Ishikawa (cell line): Measurements from ENCODE around the gene KRTAP10-5.

ENCODE experiments used
- CREB1 ChIP-seq: IDR thresholded peaks from 2 replicates; pipeline ENCODE4 v1.6.1; 2012; ENCODE audit warnings: low read depth
- EGR1 ChIP-seq: IDR thresholded peaks from 2 replicates; pipeline ENCODE4 v1.6.1; 2012
- EP300 ChIP-seq: IDR thresholded peaks from 2 replicates; pipeline ENCODE4 v1.6.1; 2012; ENCODE audit warnings: borderline replicate concordance
- FOXM1 ChIP-seq: IDR thresholded peaks from 2 replicates; pipeline ENCODE4 v1.6.1; 2012; ENCODE audit warnings: low read depth, borderline replicate concordance
- NFIC ChIP-seq: IDR thresholded peaks from 2 replicates; pipeline ENCODE4 v1.6.1; 2012
- RAD21 ChIP-seq: IDR thresholded peaks from 2 replicates; pipeline ENCODE4 v1.6.1; 2012; ENCODE audit warnings: low read depth
- TAF1 ChIP-seq: IDR thresholded peaks from 2 replicates; pipeline ENCODE4 v1.6.1; 2012; ENCODE audit warnings: low read depth, mild to moderate bottlenecking
- TEAD4 ChIP-seq: IDR thresholded peaks from 2 replicates; pipeline ENCODE4 v1.6.1; 2012
- ZBTB7A ChIP-seq: IDR thresholded peaks from 2 replicates; pipeline ENCODE4 v1.6.1; 2012; ENCODE audit warnings: low read depth

DNA sequence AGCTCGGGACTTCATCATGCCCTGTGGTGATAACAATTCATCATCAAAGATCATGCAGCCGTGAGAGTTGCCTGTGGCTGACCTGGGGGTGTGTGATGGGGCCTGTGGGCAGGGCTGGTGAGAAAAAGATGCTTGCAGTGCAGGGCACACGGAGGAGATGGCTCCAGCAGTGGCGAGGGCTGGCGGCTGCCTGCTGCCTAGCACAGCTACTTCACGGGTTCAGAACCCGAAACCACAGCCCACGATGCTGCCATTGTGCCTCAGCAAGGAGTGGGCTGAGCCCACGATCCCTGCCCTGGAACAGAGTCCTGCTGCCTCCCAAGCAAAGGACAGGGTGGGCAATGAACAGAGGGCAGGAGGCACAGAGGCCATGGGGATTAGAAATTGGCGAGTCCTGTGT, 45.9 kb upstream of the KRTAP10-5 start:
- TF ChIP-seq FOXM1, result no peak
- TF ChIP-seq TAF1, result no peak
- no peak for TF ChIP-seq RAD21
- no peak for TF ChIP-seq EGR1
- TF ChIP-seq CREB1, result no peak
- TF ChIP-seq EP300, result no peak
- TF ChIP-seq ZBTB7A, result no peak
- no peak for TF ChIP-seq TEAD4
- TF ChIP-seq NFIC, result no peak
